Nephron progenitor cell (in vitro differentiated cells): Measurements from ENCODE around the gene THOP1.

Source experiments
- DNase-seq: peaks from one replicate; pipeline ENCODE4 v3.0.0; 2021
- H3K27ac Mint-ChIP-seq: 2 replicates; pipeline ENCODE4 v1.8.0; 2021; ENCODE audit warnings: mild to moderate bottlenecking, moderate library complexity, mixed read lengths
- H3K27me3 Mint-ChIP-seq: 2 replicates; pipeline ENCODE4 v1.8.0; 2021; ENCODE audit warnings: mild to moderate bottlenecking, low read depth, mixed read lengths; ENCODE audit not compliant: poor library complexity
- H3K36me3 Mint-ChIP-seq: 2 replicates; pipeline ENCODE4 v1.8.0; 2021; ENCODE audit warnings: low read depth, mixed read lengths
- H3K4me1 Mint-ChIP-seq: 2 replicates; pipeline ENCODE4 v1.8.0; 2021; ENCODE audit warnings: mixed read lengths
- H3K4me3 Mint-ChIP-seq: 2 replicates; pipeline ENCODE4 v1.8.0; 2021; ENCODE audit warnings: mild to moderate bottlenecking, moderate library complexity, mixed read lengths
- H3K9me3 Mint-ChIP-seq: 2 replicates; pipeline ENCODE4 v1.8.0; 2021; ENCODE audit warnings: mild to moderate bottlenecking, moderate library complexity, mixed read lengths
- CTCF ChIP-seq: fragments of 200-600 bp; sonication (generic); IDR thresholded peaks from 2 replicates; pipeline ENCODE4 v1.5.0; 2021; ENCODE audit warnings: antibody characterized with exemption

The THOP1 gene

GRCh38 chr19:2805261-2805900 lies 20.1 kb downstream of the THOP1 start:
- Mint-ChIP-seq H3K36me3 (peaks cover 32% of the 10 kb centered on the region), H3K9me3 (no peaks in the 10 kb centered on the region), H3K27me3 (no peaks in the 10 kb centered on the region), H3K27ac (no peak overlapping the region), H3K4me3 (no peak overlapping the region), H3K4me1 (no peaks in the 10 kb centered on the region)
- TF ChIP-seq CTCF = no peak
- no peak for DNase-seq

- Mint-ChIP-seq H3K36me3 (peaks cover 27% of the 10 kb centered on the region), H3K4me3 (no peak overlapping the region), H3K27ac (no peak overlapping the region), H3K4me1 (no peaks in the 10 kb centered on the region), H3K27me3 (no peaks in the 10 kb centered on the region), H3K9me3 (no peaks in the 10 kb centered on the region)
- DNase-seq = no peak
- TF ChIP-seq CTCF = no peak
Measured at GRCh38 chr19:2805991-2806649, 20.8 kb downstream of the THOP1 start.

- H3K4me3 Mint-ChIP-seq = no peak overlapping the region
- no peaks in the 10 kb centered on the region for H3K9me3 Mint-ChIP-seq
- H3K27ac Mint-ChIP-seq = no peak overlapping the region
- DNase-seq = no peak
- peaks cover 21% of the 10 kb centered on the region for H3K36me3 Mint-ChIP-seq
- no peak for TF ChIP-seq CTCF
- no peaks in the 10 kb centered on the region for H3K4me1 Mint-ChIP-seq
- no peaks in the 10 kb centered on the region for H3K27me3 Mint-ChIP-seq
Measured at GRCh38 chr19:2806736-2807378, 21.6 kb downstream of the THOP1 start.

- Mint-ChIP-seq H3K4me1 (no peaks in the 10 kb centered on the region), H3K36me3 (peaks cover 16% of the 10 kb centered on the region), H3K4me3 (no peak overlapping the region), H3K27ac (no peak overlapping the region), H3K9me3 (no peaks in the 10 kb centered on the region), H3K27me3 (no peaks in the 10 kb centered on the region)
- TF ChIP-seq CTCF = no peak
- no peak for DNase-seq
Measured at GRCh38 chr19:2807379-2808128, 22.3 kb downstream of the THOP1 start.

- no peak for TF ChIP-seq CTCF
- Mint-ChIP-seq H3K9me3 (no peaks in the 10 kb centered on the region), H3K4me3 (no peak overlapping the region), H3K27ac (no peak overlapping the region), H3K4me1 (no peaks in the 10 kb centered on the region), H3K27me3 (no peaks in the 10 kb centered on the region), H3K36me3 (peaks cover 10% of the 10 kb centered on the region)
- DNase-seq = no peak
Measured at GRCh38 chr19:2808129-2808941, 23.0 kb downstream of the THOP1 start.
